Stimulated activated CD4-positive, alpha-beta T cell treated with anti-CD3 and anti-CD28 coated beads, Interleukin-4, amount 100 ng/mL, for 1 hour (primary cell): ENCODE results near the gene PALM.
"Not testable (repeated sequence)": the region's sequence is repeated elsewhere in the genome, so short reads cannot be mapped to it uniquely, and the experiment has no call there.

Experiments
- DNase-seq: peaks from one replicate; pipeline ENCODE4 v3.0.0-alpha.2; 2020

Gene PALM, protein sequence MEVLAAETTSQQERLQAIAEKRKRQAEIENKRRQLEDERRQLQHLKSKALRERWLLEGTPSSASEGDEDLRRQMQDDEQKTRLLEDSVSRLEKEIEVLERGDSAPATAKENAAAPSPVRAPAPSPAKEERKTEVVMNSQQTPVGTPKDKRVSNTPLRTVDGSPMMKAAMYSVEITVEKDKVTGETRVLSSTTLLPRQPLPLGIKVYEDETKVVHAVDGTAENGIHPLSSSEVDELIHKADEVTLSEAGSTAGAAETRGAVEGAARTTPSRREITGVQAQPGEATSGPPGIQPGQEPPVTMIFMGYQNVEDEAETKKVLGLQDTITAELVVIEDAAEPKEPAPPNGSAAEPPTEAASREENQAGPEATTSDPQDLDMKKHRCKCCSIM

GRCh38 chr19:708154-709143, at the start of gene PALM:
Gene PALM (plus strand): TSS chr19:708935. CDS start chr19:709147, 212 bp downstream.
- no peak for DNase-seq

DNA sequence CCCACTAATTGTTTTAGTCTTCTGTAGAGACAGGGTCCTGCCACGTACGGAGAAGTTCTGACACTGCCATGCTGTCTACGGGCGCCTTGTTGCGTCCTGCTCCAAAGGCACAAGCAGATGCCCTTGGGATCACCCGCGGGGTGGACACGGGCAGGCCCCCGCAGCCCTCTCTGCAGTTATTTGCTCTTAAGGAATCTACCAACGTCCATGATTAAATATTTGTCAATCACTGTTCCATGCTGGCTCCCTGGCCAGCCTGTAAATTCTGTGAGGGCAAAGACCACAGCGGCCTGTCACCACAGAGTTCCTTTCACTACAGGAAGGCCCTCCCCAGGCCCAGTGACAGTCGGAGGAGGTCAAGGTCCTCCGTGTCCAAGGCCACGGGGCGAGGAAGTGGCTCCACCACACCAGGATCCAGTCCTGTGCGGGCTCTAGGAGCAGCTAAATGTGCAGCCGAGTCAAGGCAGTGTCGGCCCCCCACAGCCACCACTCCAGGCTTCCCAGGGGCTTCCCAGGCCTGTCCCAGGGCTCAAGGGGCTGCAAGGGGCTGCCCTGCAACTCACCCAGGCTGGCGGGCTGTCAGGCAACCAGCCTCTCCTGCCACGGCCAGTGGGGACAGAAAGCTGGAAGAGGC, 47.8 kb upstream of the PALM start:
- no peak for DNase-seq

DNA sequence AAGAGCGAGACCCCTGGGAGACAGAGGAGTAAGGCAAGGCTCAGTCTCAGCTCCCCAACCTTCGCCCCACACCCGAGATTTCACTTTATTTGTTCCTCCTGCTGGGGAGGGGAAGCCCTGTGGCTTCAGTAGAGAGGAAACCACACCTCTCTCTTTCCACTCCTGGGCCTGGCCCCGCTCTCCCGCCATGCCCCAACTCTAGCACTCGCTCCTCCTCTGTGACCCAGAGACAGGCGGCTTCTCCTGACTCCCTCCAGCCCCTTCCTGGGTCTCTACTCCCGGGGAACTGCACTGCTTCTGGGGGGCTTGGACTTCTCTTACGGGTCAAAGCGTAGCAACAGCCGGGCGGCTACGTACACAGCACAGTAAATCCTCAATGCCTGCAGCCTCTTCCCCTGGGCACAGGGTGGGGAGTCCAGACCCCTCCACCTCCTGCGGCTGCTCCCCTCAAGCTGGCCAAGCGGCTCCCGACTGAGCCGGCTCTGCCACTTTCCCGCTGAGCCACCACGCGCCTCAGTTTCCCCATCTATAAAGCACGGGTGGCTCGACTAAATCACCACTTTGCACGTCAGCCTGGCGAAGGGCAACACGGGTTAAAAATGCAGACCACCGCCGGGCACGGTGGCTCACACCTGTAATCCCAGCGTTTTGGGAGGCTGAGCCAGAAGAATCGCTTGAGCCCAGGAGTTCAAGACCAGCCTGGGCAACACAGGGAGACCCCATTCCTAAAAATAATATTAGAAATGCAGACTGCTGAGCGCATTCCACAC, 47.1 kb upstream of the PALM start:
- peak; percentile 58 for DNase-seq

- DNase-seq, result peak; percentile 75
These were observed 46.4 kb upstream of the PALM start for GRCh38 chr19:662207-662961.

GRCh38 chr19:662962-663681, 45.6 kb upstream of the PALM start, which contains the start of gene RNF126:
Gene RNF126 (minus strand): TSS chr19:663214. CDS start chr19:663121, 93 bp downstream.
- DNase-seq, result peak; percentile 94

DNA sequence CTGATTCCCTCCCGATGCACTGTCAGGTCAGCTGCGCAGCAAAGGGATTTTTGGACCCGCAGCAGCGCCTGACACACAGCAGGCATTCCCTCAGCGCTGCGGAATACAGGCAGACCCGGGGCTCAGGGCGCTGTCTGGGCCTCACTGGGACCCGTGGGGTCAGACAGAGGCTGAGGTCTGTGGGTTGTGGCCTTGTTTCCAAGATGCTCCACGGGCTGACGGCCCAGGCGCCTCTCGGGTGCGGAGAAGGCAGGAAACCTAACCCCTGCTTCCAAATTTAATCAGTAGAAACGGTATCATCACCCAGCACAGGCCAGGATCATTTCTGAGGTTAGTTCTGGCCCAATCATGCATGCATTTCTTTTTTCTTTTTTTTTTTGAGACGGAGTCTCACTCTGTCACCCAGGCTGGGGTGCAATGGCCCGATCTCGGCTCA, 45.0 kb upstream of the PALM start:
- DNase-seq, result no peak

GRCh38 chr19:664913-665443, 43.8 kb upstream of the PALM start:
- peak; percentile 87 for DNase-seq

- not testable (repeated sequence) for DNase-seq
These were observed 41.7 kb upstream of the PALM start for GRCh38 chr19:666985-667573.

DNA sequence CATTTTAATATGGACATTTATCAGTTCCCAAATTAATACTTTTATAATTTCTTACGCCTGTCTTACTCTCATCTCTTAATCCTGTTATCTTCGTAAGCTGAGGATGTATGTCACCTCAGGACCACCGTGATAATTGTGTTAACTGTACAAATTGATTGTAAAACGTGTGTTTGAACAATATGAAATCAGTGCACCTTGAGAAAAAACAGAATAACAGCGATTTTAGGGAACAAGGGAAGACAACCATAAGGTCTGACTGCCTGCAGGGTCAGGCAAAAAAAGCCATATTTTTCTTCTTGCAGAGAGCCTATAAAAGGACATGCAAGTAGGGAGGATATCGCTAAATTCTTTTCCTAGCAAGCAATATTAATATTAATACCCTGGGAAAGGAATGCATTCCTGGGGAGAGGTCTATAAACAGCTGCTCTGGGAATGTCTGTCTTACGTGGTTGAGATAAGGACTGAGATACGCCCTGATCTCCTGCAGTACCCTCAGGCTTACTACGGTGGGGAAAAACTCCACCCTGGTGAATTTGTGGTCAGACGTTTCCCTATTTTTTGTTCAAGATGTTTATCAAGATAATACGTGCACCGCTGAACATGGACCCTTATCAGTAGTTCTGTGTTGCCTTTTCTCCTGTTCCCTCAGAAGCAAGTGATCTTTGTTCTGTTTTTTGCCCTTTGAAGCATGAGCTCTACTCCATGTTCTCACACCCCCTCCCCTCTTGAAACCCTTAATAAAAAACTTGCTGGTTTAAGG, 39.9 kb upstream of the PALM start:
- DNase-seq, result not testable (repeated sequence)

- DNase-seq, result no peak
These were observed 38.1 kb upstream of the PALM start for GRCh38 chr19:670609-671075.

DNA sequence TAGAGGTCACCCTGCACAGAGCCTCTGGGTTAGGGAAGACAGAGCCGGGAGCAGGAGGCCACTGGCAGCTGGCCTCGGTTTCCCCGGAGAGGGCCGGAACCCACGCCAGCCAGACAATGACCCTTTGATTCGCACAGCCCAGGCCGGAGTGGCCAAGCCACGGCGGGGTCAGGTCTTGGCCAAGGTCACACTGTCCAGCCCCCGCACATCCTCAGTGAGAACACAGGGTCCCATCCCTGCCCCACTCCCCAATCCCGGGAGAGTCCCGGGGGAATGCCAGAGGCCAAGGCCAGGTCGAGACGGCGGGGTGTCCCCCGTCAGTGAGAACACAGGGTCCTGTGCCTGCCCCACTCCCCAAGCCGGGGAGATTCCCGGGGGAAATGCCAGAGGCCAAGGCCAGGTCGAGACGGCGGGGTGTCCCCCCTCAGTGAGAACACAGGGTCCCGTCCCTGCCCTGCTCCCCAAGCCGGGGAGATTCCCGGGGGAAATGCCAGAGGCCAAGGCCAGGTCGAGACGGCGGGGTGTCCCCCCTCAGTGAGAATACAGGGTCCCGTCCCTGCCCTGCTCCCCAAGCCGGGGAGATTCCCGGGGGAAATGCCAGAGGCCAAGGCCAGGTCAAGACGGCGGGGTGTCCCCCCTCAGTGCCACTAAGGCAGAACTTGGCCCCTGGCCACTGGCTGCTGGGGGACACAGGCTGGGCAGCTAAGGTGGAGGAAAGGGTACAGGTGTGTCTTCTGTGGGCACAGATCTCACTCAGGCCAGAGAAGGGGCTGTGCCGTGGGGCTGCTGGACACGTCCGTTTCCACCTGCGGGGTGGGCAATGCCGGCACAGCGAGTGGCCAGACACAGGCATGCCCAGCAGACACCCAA, 34.2 kb upstream of the PALM start:
- no peak for DNase-seq

DNA sequence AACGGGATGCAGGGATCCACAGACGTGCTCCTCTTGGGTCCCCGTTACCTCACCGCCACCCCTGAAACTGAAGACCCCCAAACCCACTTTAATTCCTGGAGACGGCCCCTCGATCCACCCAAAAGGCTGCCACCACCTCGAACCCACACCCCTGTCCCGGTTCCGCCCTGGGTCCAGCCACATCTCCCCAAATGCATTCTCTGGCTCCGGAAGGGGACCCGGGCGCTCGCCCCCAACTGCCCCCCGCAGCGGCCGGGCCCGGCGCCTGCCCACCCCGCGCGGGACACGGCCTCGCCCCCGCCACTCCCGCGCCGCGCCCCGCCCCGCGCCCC, 32.8 kb upstream of the PALM start:
- no peak for DNase-seq

DNA sequence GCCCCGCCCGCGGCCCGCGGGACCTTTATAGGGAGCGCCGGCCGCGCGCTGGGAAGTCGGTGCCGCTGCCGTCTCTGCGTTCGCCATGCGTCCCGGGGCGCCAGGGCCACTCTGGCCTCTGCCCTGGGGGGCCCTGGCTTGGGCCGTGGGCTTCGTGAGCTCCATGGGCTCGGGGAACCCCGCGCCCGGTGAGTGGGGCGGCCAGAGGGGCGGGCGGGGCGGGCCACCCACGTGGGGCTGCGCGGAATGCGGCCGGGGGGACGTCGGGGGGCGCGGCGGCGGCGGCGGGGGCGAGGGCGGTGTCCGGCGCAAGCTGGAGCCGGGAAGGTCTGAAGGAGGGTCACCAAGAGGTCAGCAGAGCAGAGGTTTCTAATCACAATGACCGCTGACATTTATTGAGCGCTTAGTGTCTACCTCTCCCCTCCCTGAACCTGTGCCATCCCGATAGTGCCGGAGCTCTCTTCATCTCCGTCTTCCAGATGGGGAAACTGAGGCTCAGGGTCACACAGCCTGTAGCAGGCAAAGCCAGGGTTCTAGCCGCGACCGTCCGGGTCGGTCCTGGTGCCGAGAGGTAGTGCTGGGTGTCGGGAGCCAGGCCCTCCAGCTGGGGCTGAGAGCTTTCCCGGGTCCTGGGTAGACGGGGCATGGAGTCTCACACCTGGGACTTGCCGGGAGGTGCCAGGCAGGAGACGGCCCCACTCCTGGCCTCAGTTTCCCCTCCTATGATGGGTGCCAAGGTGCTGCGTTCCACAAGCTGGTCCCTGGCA, 32.2 kb upstream of the PALM start, which contains the start of gene FSTL3:
Gene FSTL3, plus strand, starts transcription at position 54 of the 767 bp plus-strand sequence. Its CDS starts 32 bp downstream, at position 86.
- no peak for DNase-seq

- DNase-seq, result no peak
These were observed 31.5 kb upstream of the PALM start for GRCh38 chr19:677201-677600.

GRCh38 chr19:677601-678436, 30.9 kb upstream of the PALM start:
- no peak for DNase-seq

- no peak for DNase-seq
These were observed 29.8 kb upstream of the PALM start for GRCh38 chr19:678791-679388.
